Hepatocyte (in vitro differentiated cells): ENCODE data around the gene GPR156. TPM values are rescaled to one million over a fixed set of nuclear protein-coding genes. Genes with fewer than 3 reads are reported as not detected.
A peak's percentile ranks its signal among the peaks of the same experiment; 100 is the strongest.

ENCODE experiments used
- DNase-seq: peaks from one replicate; pipeline ENCODE4 v3.0.0-alpha.2; 2016; ENCODE audit warnings: low spot score
- H2AFZ ChIP-seq: fragments of 200-600 bp; sonication (generic); 2 replicates; pipeline ENCODE4 v1.6.0; 2016; ENCODE audit warnings: antibody characterized with exemption, mild to moderate bottlenecking
- H3K27ac ChIP-seq: fragments of 200-600 bp; sonication (generic); 2 replicates; pipeline ENCODE4 v1.5.1; 2016; ENCODE audit warnings: mild to moderate bottlenecking
- H3K27me3 ChIP-seq: fragments of 200-600 bp; sonication (generic); 2 replicates; pipeline ENCODE4 v1.6.1; 2016
- H3K36me3 ChIP-seq: fragments of 200-600 bp; sonication (generic); replicated peaks from 2 replicates; pipeline ENCODE4 v1.5.1; 2016; ENCODE audit warnings: low read depth; ENCODE audit not compliant: insufficient read depth
- H3K4me1 ChIP-seq: fragments of 200-600 bp; sonication (generic); 2 replicates; pipeline ENCODE4 v1.5.1; 2016; ENCODE audit warnings: mild to moderate bottlenecking, moderate library complexity; ENCODE audit not compliant: insufficient read depth
- H3K4me2 ChIP-seq: fragments of 200-600 bp; sonication (generic); 2 replicates; pipeline ENCODE4 v1.6.0; 2016
- H3K4me3 ChIP-seq: fragments of 200-600 bp; sonication (generic); 2 replicates; pipeline ENCODE4 v1.5.1; 2016; ENCODE audit warnings: mild to moderate bottlenecking
- H3K79me2 ChIP-seq: fragments of 200-600 bp; sonication (generic); 2 replicates; pipeline ENCODE4 v1.6.0; 2017; ENCODE audit warnings: mild to moderate bottlenecking
- H3K9me2 ChIP-seq: fragments of 200-600 bp; sonication (generic); replicated peaks from 2 replicates; pipeline ENCODE4 v1.6.0; 2017; ENCODE audit warnings: mild to moderate bottlenecking; ENCODE audit not compliant: insufficient read depth
- H3K9me3 ChIP-seq: fragments of 200-600 bp; sonication (generic); 2 replicates; pipeline ENCODE4 v1.5.1; 2016; ENCODE audit warnings: low read depth, mild to moderate bottlenecking
- H4K20me1 ChIP-seq: fragments of 200-600 bp; sonication (generic); 2 replicates; pipeline ENCODE4 v1.6.0; 2016; ENCODE audit warnings: mild to moderate bottlenecking; ENCODE audit not compliant: insufficient read depth, poor library complexity, severe bottlenecking
- CTCF ChIP-seq: fragments of 200-600 bp; sonication (generic); IDR thresholded peaks from 2 replicates; pipeline ENCODE4 v1.5.1; 2016; ENCODE audit warnings: antibody characterized with exemption, mild to moderate bottlenecking; ENCODE audit not compliant: poor library complexity
- EZH2 ChIP-seq: fragments of 200-600 bp; sonication (generic); IDR thresholded peaks from 2 replicates; pipeline ENCODE4 v1.6.1; 2016; ENCODE audit warnings: antibody characterized with exemption, mild to moderate bottlenecking, borderline replicate concordance
- EZH2phosphoT487 ChIP-seq: fragments of 200-600 bp; sonication (generic); IDR thresholded peaks from one replicate; pipeline ENCODE4 v1.6.1; 2018; ENCODE audit warnings: antibody characterized with exemption, mild to moderate bottlenecking, low read depth, moderate library complexity; ENCODE audit not compliant: unreplicated experiment, severe bottlenecking
- WGBS: methylation state at CpG from one replicate; pipeline ENCODE4 v1.1.6; 2016; ENCODE audit warnings: low lambda C conversion rate; ENCODE audit errors: missing lambda C conversion rate; 5-methylcytosine and 5-hydroxymethylcytosine counted together
- polyA plus RNA-seq: library from polyadenylated mRNA; unstranded; fragments of >200 nt; fragmentation: Nextera tagmentation; extraction: Ambion mirVana; gene quantifications from 2 replicates; pipeline ENCODE4 v1.2.1, GENCODE V29; 2016
- total RNA-seq: library from RNA; depleted of rRNA; stranded (reverse); fragments of >200 nt; gene quantifications from 2 replicates; pipeline ENCODE4 v1.2.3, GENCODE V29; 2014

GPR156 gene
- total and polyA plus RNA-seq, 2 experiments from 2014 or later: 0.27 to 0.80 TPM

DNA sequence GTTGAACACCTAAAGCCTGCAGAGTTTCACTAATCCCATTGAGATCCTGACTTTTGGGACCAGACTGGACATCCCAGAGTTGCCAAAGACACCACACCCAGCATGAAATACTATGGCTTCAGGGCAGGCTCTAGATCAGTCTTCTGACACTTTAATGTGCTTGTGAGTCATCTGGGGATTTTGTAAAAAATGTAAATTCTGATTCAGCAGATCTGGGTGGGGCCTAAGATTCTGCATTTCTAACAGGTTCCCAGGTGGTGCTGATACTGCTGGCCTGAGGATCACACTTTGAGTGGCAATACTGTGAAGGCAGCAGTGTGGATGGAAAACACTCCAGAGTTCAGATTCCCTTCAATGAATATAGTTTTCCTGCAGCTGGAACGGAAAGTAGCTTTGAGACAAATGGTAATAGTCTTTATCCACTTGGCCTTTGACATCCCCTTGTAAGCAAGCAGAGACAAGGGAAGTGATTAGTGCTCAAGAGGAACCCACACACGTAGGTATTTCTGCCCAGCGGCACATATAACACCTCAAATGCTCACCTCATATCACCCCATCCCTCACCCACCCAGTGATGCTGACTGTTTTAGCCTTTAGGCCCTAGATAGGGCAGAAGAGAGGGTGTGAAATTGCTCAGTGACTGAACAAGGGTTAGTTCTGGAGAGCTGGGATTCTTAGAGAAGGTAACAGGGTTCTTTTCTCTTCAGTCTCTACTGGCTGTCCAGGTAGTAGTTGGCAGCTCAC is 139.3 kb downstream of the GPR156 start:
- Histone ChIP-seq H3K27ac (no peak overlapping the region), H3K27me3 (no peaks in the 10 kb centered on the region), H3K9me2 (no peaks in the 10 kb centered on the region), H3K9me3 (no peaks in the 10 kb centered on the region), H4K20me1 (no peaks in the 10 kb centered on the region), H3K4me2 (no peak overlapping the region), H3K79me2 (no peaks in the 10 kb centered on the region), H3K36me3 (no peaks in the 10 kb centered on the region), H3K4me3 (no peak overlapping the region), H2AFZ (no peak overlapping the region), H3K4me1 (peaks cover 16% of the 10 kb centered on the region)
- 72% methylated on average over 3 of the region's 3 CpGs for WGBS
- TF ChIP-seq EZH2phosphoT487: no peak
- no peak for TF ChIP-seq CTCF
- TF ChIP-seq EZH2: no peak
- peak; percentile 35 for DNase-seq

GRCh38 chr3:120144267-120144666 is 140.8 kb downstream of the GPR156 start:
- no peak for TF ChIP-seq EZH2phosphoT487
- TF ChIP-seq EZH2: no peak
- TF ChIP-seq CTCF: no peak
- Histone ChIP-seq H3K27ac (no peak overlapping the region), H3K4me2 (no peak overlapping the region), H3K4me3 (no peak overlapping the region), H3K9me2 (no peaks in the 10 kb centered on the region), H4K20me1 (no peaks in the 10 kb centered on the region), H3K27me3 (no peaks in the 10 kb centered on the region), H2AFZ (no peak overlapping the region), H3K4me1 (peaks cover 16% of the 10 kb centered on the region), H3K36me3 (no peaks in the 10 kb centered on the region), H3K79me2 (no peaks in the 10 kb centered on the region), H3K9me3 (no peaks in the 10 kb centered on the region)
- DNase-seq: peak; percentile 18
- WGBS: 33% methylated on average over 4 of the region's 4 CpGs

GRCh38 chr3:120143676-120144075 is 141.3 kb downstream of the GPR156 start:
- no peak for DNase-seq
- Histone ChIP-seq H3K4me3 (no peak overlapping the region), H3K27me3 (no peaks in the 10 kb centered on the region), H3K27ac (no peak overlapping the region), H2AFZ (no peak overlapping the region), H3K36me3 (no peaks in the 10 kb centered on the region), H3K79me2 (no peaks in the 10 kb centered on the region), H3K4me1 (peaks cover 16% of the 10 kb centered on the region), H3K4me2 (no peak overlapping the region), H3K9me3 (no peaks in the 10 kb centered on the region), H3K9me2 (no peaks in the 10 kb centered on the region), H4K20me1 (no peaks in the 10 kb centered on the region)
- WGBS: 87% methylated on average over 2 of the region's 2 CpGs
- TF ChIP-seq EZH2phosphoT487 (no peak), CTCF (no peak)
